ENCODE data around the gene CLCA2. TPM values are rescaled to one million over a fixed set of nuclear protein-coding genes. Genes with fewer than 3 reads are reported as not detected.

The CLCA2 gene
- total and polyA plus RNA-seq, 5 experiments from 2014 or later: not detected

GRCh38 chr1:86466986-86467385, 43.0 kb downstream of the CLCA2 start:
- peaks cover under 1 to 12% (median 3%) of the 10 kb centered on the region in 5 donors for H3K27me3 Mint-ChIP-seq
- no peak overlapping the region for H3K27ac Mint-ChIP-seq
- no peak for ATAC-seq
- H3K4me1 Mint-ChIP-seq: no peaks in the 10 kb centered on the region
- POLR2A ChIA-PET: no interaction called here
- no peak for DNase-seq
- H3K4me3 Mint-ChIP-seq: no peak overlapping the region
- no peaks in the 10 kb centered on the region for H3K9me3 Mint-ChIP-seq
- H3K36me3 Mint-ChIP-seq: no peaks in the 10 kb centered on the region

GRCh38 chr1:86468501-86468977, 44.6 kb downstream of the CLCA2 start, which contains the start of gene CLCA1:
Gene CLCA1, plus strand, starts transcription at chr1:86468927. Its CDS starts 45 bp downstream, at chr1:86468972.
- peaks cover 4 to 20% (median 7%) of the 10 kb centered on the region in 5 donors for H3K27me3 Mint-ChIP-seq
- H3K27ac Mint-ChIP-seq: no peak within 1 kb of the TSS
- no peaks in the 10 kb centered on the region for H3K9me3 Mint-ChIP-seq
- no peaks in the 10 kb centered on the region for H3K36me3 Mint-ChIP-seq
- no peak for ATAC-seq
- DNase-seq: no peak
- POLR2A ChIA-PET: no interaction called here
- H3K4me3 Mint-ChIP-seq: no peak within 1 kb of the TSS
- no peaks in the 10 kb centered on the region for H3K4me1 Mint-ChIP-seq

- H3K27me3 Mint-ChIP-seq: peaks cover 4 to 20% (median 9%) of the 10 kb centered on the region in 5 donors
These were observed 46.9 kb downstream of the CLCA2 start for GRCh38 chr1:86470859-86471258.

GRCh38 chr1:86471291-86471690, 47.3 kb downstream of the CLCA2 start:
- no peaks in the 10 kb centered on the region for H3K36me3 Mint-ChIP-seq
- no peaks in the 10 kb centered on the region for H3K9me3 Mint-ChIP-seq
- no peak for DNase-seq
- no peak overlapping the region for H3K27ac Mint-ChIP-seq
- ATAC-seq: no peak
- H3K27me3 Mint-ChIP-seq: peaks cover 4 to 20% (median 9%) of the 10 kb centered on the region in 5 donors
- POLR2A ChIA-PET: no interaction called here
- no peak overlapping the region for H3K4me3 Mint-ChIP-seq
- no peaks in the 10 kb centered on the region for H3K4me1 Mint-ChIP-seq

More at GRCh38 chr1:86470859-86471258, 46.9 kb downstream of the CLCA2 start:
- Mint-ChIP-seq H3K4me3 (no peak overlapping the region), H3K36me3 (no peaks in the 10 kb centered on the region), H3K27ac (no peak overlapping the region), H3K9me3 (no peaks in the 10 kb centered on the region), H3K4me1 (no peaks in the 10 kb centered on the region)
- ATAC-seq (no peak), DNase-seq (no peak)
- POLR2A ChIA-PET: no interaction called here

- Mint-ChIP-seq H3K4me3 (no peak overlapping the region), H3K9me3 (no peaks in the 10 kb centered on the region), H3K4me1 (no peaks in the 10 kb centered on the region), H3K27me3 (peaks cover 4 to 20% (median 9%) of the 10 kb centered on the region in 5 donors), H3K36me3 (no peaks in the 10 kb centered on the region), H3K27ac (no peak overlapping the region)
- DNase-seq (no peak), ATAC-seq (no peak)
- POLR2A ChIA-PET: no interaction called here
These were observed 48.2 kb downstream of the CLCA2 start for GRCh38 chr1:86472152-86472551.

- peaks cover 4 to 20% (median 9%) of the 10 kb centered on the region in 5 donors for H3K27me3 Mint-ChIP-seq
- DNase-seq (no peak), ATAC-seq (no peak)
- POLR2A ChIA-PET: no interaction called here
- H3K4me1 Mint-ChIP-seq: no peaks in the 10 kb centered on the region
- H3K9me3 Mint-ChIP-seq: no peaks in the 10 kb centered on the region
- H3K36me3 Mint-ChIP-seq: no peaks in the 10 kb centered on the region
- H3K4me3 Mint-ChIP-seq: no peak overlapping the region
- no peak overlapping the region for H3K27ac Mint-ChIP-seq
These were observed 48.8 kb downstream of the CLCA2 start for GRCh38 chr1:86472767-86473166.

- Mint-ChIP-seq H3K4me3 (no peak overlapping the region), H3K36me3 (no peaks in the 10 kb centered on the region), H3K27ac (no peak overlapping the region), H3K27me3 (peaks cover 2 to 7% (median 4%) of the 10 kb centered on the region in 5 donors), H3K9me3 (no peaks in the 10 kb centered on the region), H3K4me1 (no peaks in the 10 kb centered on the region)
- ATAC-seq (no peak), DNase-seq (no peak)
- POLR2A ChIA-PET: no interaction called here
These were observed 53.3 kb downstream of the CLCA2 start for GRCh38 chr1:86477256-86477655.

GRCh38 chr1:86477682-86478081, 53.7 kb downstream of the CLCA2 start:
- no peaks in the 10 kb centered on the region for H3K9me3 Mint-ChIP-seq
- H3K27me3 Mint-ChIP-seq: peaks cover 0 to 4% (median 2%) of the 10 kb centered on the region in 5 donors
- no peak for ATAC-seq
- H3K27ac Mint-ChIP-seq: no peak overlapping the region
- H3K36me3 Mint-ChIP-seq: no peaks in the 10 kb centered on the region
- H3K4me1 Mint-ChIP-seq: no peaks in the 10 kb centered on the region
- no peak for DNase-seq
- H3K4me3 Mint-ChIP-seq: no peak overlapping the region
- POLR2A ChIA-PET: no interaction called here

GRCh38 chr1:86478416-86479156, 54.6 kb downstream of the CLCA2 start:
- POLR2A ChIA-PET: no interaction called here
- no peaks in the 10 kb centered on the region for H3K36me3 Mint-ChIP-seq
- ATAC-seq: no peak
- no peak for DNase-seq
- no peak overlapping the region for H3K27ac Mint-ChIP-seq
- peaks cover 0 to 4% (median 2%) of the 10 kb centered on the region in 5 donors for H3K27me3 Mint-ChIP-seq
- no peaks in the 10 kb centered on the region for H3K4me1 Mint-ChIP-seq
- H3K4me3 Mint-ChIP-seq: no peak overlapping the region
- H3K9me3 Mint-ChIP-seq: no peaks in the 10 kb centered on the region

GRCh38 chr1:86481966-86482365, 58.0 kb downstream of the CLCA2 start:
- DNase-seq (no peak), ATAC-seq (no peak)
- Mint-ChIP-seq H3K4me3 (no peak overlapping the region), H3K27ac (no peak overlapping the region), H3K36me3 (no peaks in the 10 kb centered on the region), H3K9me3 (no peaks in the 10 kb centered on the region), H3K4me1 (no peaks in the 10 kb centered on the region), H3K27me3 (peaks cover 0 to 14% (median 0%) of the 10 kb centered on the region in 5 donors)
- POLR2A ChIA-PET: interaction anchor here (0.6 kb wide), 1 partner anchor 813 kb away, joined by 5 read pairs; no protein-coding TSS in a partner anchor

- Mint-ChIP-seq H3K36me3 (no peaks in the 10 kb centered on the region), H3K27me3 (peaks cover 0 to 18% (median 2%) of the 10 kb centered on the region in 5 donors), H3K4me3 (no peak overlapping the region), H3K9me3 (no peaks in the 10 kb centered on the region), H3K27ac (peak overlapping the region in 1 of 10 donors; percentile 2), H3K4me1 (no peaks in the 10 kb centered on the region)
- no peak for ATAC-seq
- POLR2A ChIA-PET: no interaction called here
- no peak for DNase-seq
These were observed 63.3 kb downstream of the CLCA2 start for GRCh38 chr1:86487131-86487810.

- Mint-ChIP-seq H3K27ac (no peak overlapping the region), H3K36me3 (no peaks in the 10 kb centered on the region), H3K4me3 (no peak overlapping the region), H3K9me3 (no peaks in the 10 kb centered on the region), H3K27me3 (peaks cover 0 to 20% (median 2%) of the 10 kb centered on the region in 5 donors), H3K4me1 (no peaks in the 10 kb centered on the region)
- DNase-seq (no peak), ATAC-seq (no peak)
- POLR2A ChIA-PET: no interaction called here
These were observed 63.8 kb downstream of the CLCA2 start for GRCh38 chr1:86487811-86488141.

- Mint-ChIP-seq H3K27ac (no peak overlapping the region), H3K4me3 (no peak overlapping the region), H3K27me3 (peaks cover 0 to 19% (median 2%) of the 10 kb centered on the region in 5 donors), H3K36me3 (no peaks in the 10 kb centered on the region), H3K9me3 (no peaks in the 10 kb centered on the region), H3K4me1 (no peaks in the 10 kb centered on the region)
- POLR2A ChIA-PET: no interaction called here
- ATAC-seq: no peak
- DNase-seq: no peak
These were observed 65.4 kb downstream of the CLCA2 start for GRCh38 chr1:86489242-86489878.
